PC-9 (cell line): ENCODE measurements around the gene BANF2. TPM values are rescaled to one million over a fixed set of nuclear protein-coding genes. Genes with fewer than 3 reads are reported as not detected.
A peak's percentile ranks its signal among the peaks of the same experiment; 100 is the strongest.

ENCODE experiments used
- BruUV-seq: library from RNA; stranded (reverse); fragments of 400-500 nt; replicated peaks from 2 replicates; lab custom pipeline; 2021; lab: Mats Ljungman, UMichigan
- CTCF ChIA-PET: fragments of 300-600 bp; sonication (Branson Sonifier 250); formaldehyde crosslinking; loops from one replicate; lab custom pipeline; 2022; ENCODE audit warnings: antibody characterized with exemption; lab: Charles Lee
- POLR2A ChIA-PET: fragments of 300-600 bp; sonication (Branson Sonifier 250); formaldehyde crosslinking; loops from one replicate; lab custom pipeline; 2022; ENCODE audit warnings: antibody characterized with exemption; ENCODE audit not compliant: unreplicated experiment; lab: Charles Lee
- DNase-seq, 2 experiments: peaks; one replicate each; pipeline versions ENCODE4 v3.0.0 to v3.0.0-alpha.2; 2015 to 2022; ENCODE audit warnings: mixed read lengths in 1 of 2
- H2AFZ ChIP-seq: fragments of 200-600 bp; sonication (generic); 2 replicates; pipeline ENCODE4 v1.8.1; 2017; ENCODE audit warnings: antibody characterized with exemption
- H3F3A ChIP-seq: fragments of 200-600 bp; sonication (generic); 2 replicates; pipeline ENCODE4 v1.8.1; 2017; ENCODE audit warnings: antibody characterized with exemption, mild to moderate bottlenecking, low read depth; ENCODE audit not compliant: insufficient read depth
- H3K27ac ChIP-seq: fragments of 200-600 bp; sonication (generic); 2 replicates; pipeline ENCODE4 v1.6.1; 2016; ENCODE audit warnings: mixed run types
- H3K27me3 ChIP-seq: fragments of 200-600 bp; sonication (generic); 2 replicates; pipeline ENCODE4 v1.6.1; 2016; ENCODE audit warnings: low read depth, mixed run types; ENCODE audit not compliant: insufficient read depth
- H3K36me3 ChIP-seq: fragments of 200-600 bp; sonication (generic); 2 replicates; pipeline ENCODE4 v1.6.1; 2016; ENCODE audit warnings: low read depth, mixed run types
- H3K4me1 ChIP-seq: fragments of 200-600 bp; sonication (generic); replicated peaks from 2 replicates; pipeline ENCODE4 v1.6.1; 2016; ENCODE audit warnings: mixed run types; ENCODE audit not compliant: insufficient read depth
- H3K4me2 ChIP-seq: fragments of 200-600 bp; sonication (generic); 2 replicates; pipeline ENCODE4 v1.6.1; 2017; ENCODE audit warnings: mixed run types
- H3K4me3 ChIP-seq: fragments of 200-600 bp; sonication (generic); 2 replicates; pipeline ENCODE4 v1.6.1; 2016; ENCODE audit warnings: mixed run types
- H3K79me2 ChIP-seq: fragments of 200-600 bp; sonication (generic); 2 replicates; pipeline ENCODE4 v1.6.1; 2017; ENCODE audit warnings: low read depth, mixed run types
- H3K9me2 ChIP-seq: fragments of 200-600 bp; sonication (generic); 2 replicates; pipeline ENCODE4 v1.8.1; 2017; ENCODE audit warnings: mild to moderate bottlenecking; ENCODE audit not compliant: insufficient read depth
- H3K9me3 ChIP-seq: fragments of 200-600 bp; sonication (generic); 2 replicates; pipeline ENCODE4 v1.8.1; 2016; ENCODE audit warnings: low read depth; ENCODE audit not compliant: insufficient read depth
- H4K20me1 ChIP-seq: fragments of 200-600 bp; sonication (generic); 2 replicates; pipeline ENCODE4 v1.8.1; 2017; ENCODE audit not compliant: insufficient read depth
- CTCF ChIP-seq: fragments of 200-600 bp; sonication (generic); conservative IDR thresholded peaks from 2 replicates; pipeline ENCODE4 v1.6.1; 2017; ENCODE audit warnings: mixed run types, antibody characterized with exemption, mild to moderate bottlenecking, moderate library complexity
- EZH2 ChIP-seq: fragments of 200-600 bp; sonication (generic); IDR thresholded peaks from 2 replicates; pipeline ENCODE4 v1.8.0; 2017; ENCODE audit warnings: antibody characterized with exemption, low read depth
- intact Hi-C: fragments of 100-400 bp; cut with micrococcal nuclease; formaldehyde crosslinking; loops from one replicate; pipeline ENCODE4 v1.10.0; 2022; ENCODE audit not compliant: unreplicated experiment
- total RNA-seq: library from RNA; stranded (reverse); gene quantifications from 2 replicates; pipeline ENCODE4 v1.2.3, GENCODE V29; 2021

Gene BANF2
- total RNA-seq, 1 experiment from 2014 or later, result not detected

DNA sequence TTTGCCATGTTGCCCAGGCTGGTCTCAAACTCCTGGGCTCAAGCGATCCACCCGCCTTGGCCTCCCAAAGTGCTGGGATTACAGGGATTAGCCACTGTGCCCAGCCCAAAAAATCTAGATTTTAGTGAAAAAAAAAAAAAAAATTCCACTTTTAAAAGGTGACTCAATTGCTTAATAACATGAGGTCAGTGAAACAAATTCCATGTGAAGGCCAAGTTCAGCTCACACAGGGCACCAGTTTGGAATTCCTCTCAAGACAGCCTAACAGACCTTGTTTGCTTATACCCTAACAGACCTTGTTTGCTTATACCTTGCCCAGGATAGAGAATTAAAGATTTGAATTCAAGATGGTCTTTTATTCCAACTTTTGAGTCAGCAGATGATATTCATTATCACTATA is 22.8 kb upstream of the BANF2 start:
- H3K4me2 ChIP-seq, result no peak overlapping the region
- peaks cover 16% of the 10 kb centered on the region for H3F3A ChIP-seq
- H3K4me3 ChIP-seq, result no peak overlapping the region
- H3K9me2 ChIP-seq, result no peaks in the 10 kb centered on the region
- intact Hi-C loops, result no loop called here
- ChIA-PET CTCF (no interaction called here), POLR2A (no interaction called here)
- peaks cover 12% of the 10 kb centered on the region; the same call in 1 of the 2 replicates for H3K36me3 ChIP-seq
- no peak overlapping the region for H3K27ac ChIP-seq
- no peaks in the 10 kb centered on the region for H3K27me3 ChIP-seq
- TF ChIP-seq CTCF (no peak), EZH2 (no peak)
- H2AFZ ChIP-seq, result no peak overlapping the region
- H4K20me1 ChIP-seq, result peaks cover 39% of the 10 kb centered on the region
- DNase-seq, result no peak
- BruUV-seq, result no TSS peak
- no peaks in the 10 kb centered on the region for H3K9me3 ChIP-seq
- peaks cover 81% of the 10 kb centered on the region for H3K79me2 ChIP-seq
- H3K4me1 ChIP-seq, result peaks cover 21% of the 10 kb centered on the region

- Histone ChIP-seq H3K79me2 (peaks cover 72% of the 10 kb centered on the region), H3K9me2 (no peaks in the 10 kb centered on the region), H3K4me1 (peaks cover 24% of the 10 kb centered on the region), H3K4me3 (no peak overlapping the region), H3F3A (peaks cover 16% of the 10 kb centered on the region), H3K27ac (no peak overlapping the region), H3K36me3 (peaks cover 7% of the 10 kb centered on the region; the same call in 1 of the 2 replicates), H3K4me2 (no peak overlapping the region), H4K20me1 (peaks cover 32% of the 10 kb centered on the region), H3K9me3 (no peaks in the 10 kb centered on the region), H2AFZ (no peak overlapping the region), H3K27me3 (0 out of 2 replicates have a peak, but pooled peaks cover 1% of the 10 kb centered on the region)
- TF ChIP-seq EZH2, result no peak
- no peak for TF ChIP-seq CTCF
- no peak for DNase-seq
- no TSS peak for BruUV-seq
- intact Hi-C loops, result no loop called here
- CTCF ChIA-PET, result no interaction called here
- POLR2A ChIA-PET, result no interaction called here
Measured at GRCh38 chr20:17678295-17678694, 21.5 kb upstream of the BANF2 start.

- no TSS peak for BruUV-seq
- POLR2A ChIA-PET, result no interaction called here
Measured at GRCh38 chr20:17678886-17679285, 20.9 kb upstream of the BANF2 start.

More at GRCh38 chr20:17678886-17679285, 20.9 kb upstream of the BANF2 start:
- Histone ChIP-seq H3K9me3 (no peaks in the 10 kb centered on the region), H3K4me2 (no peak overlapping the region), H3F3A (peaks cover 16% of the 10 kb centered on the region), H3K36me3 (peaks cover 7% of the 10 kb centered on the region; the same call in 1 of the 2 replicates), H3K27ac (peak overlapping the region; percentile 87; the same call in 1 of the 2 replicates), H4K20me1 (peaks cover 26% of the 10 kb centered on the region; the same call in 1 of the 2 replicates), H3K79me2 (peaks cover 66% of the 10 kb centered on the region), H3K4me3 (no peak overlapping the region), H3K4me1 (peaks cover 24% of the 10 kb centered on the region), H2AFZ (no peak overlapping the region), H3K27me3 (peaks cover 7% of the 10 kb centered on the region; the same call in 1 of the 2 replicates), H3K9me2 (no peaks in the 10 kb centered on the region)
- intact Hi-C loops, result no loop called here
- no peak for DNase-seq
- TF ChIP-seq EZH2, result no peak
- TF ChIP-seq CTCF, result no peak
- CTCF ChIA-PET, result no interaction called here
